PC-9 (cell line): ENCODE data around the gene FAIM2. TPM values are rescaled to one million over a fixed set of nuclear protein-coding genes. Genes with fewer than 3 reads are reported as not detected.

Experiments
- BruUV-seq: library from RNA; stranded (reverse); fragments of 400-500 nt; replicated peaks from 2 replicates; lab custom pipeline; 2021; lab: Mats Ljungman, UMichigan
- CTCF ChIA-PET: fragments of 300-600 bp; sonication (Branson Sonifier 250); formaldehyde crosslinking; loops from one replicate; lab custom pipeline; 2022; ENCODE audit warnings: antibody characterized with exemption; lab: Charles Lee
- POLR2A ChIA-PET: fragments of 300-600 bp; sonication (Branson Sonifier 250); formaldehyde crosslinking; loops from one replicate; lab custom pipeline; 2022; ENCODE audit warnings: antibody characterized with exemption; ENCODE audit not compliant: unreplicated experiment; lab: Charles Lee
- DNase-seq, 2 experiments: peaks; one replicate each; pipeline versions ENCODE4 v3.0.0 to v3.0.0-alpha.2; 2015 to 2022; ENCODE audit warnings: mixed read lengths in 1 of 2
- H2AFZ ChIP-seq: fragments of 200-600 bp; sonication (generic); 2 replicates; pipeline ENCODE4 v1.8.1; 2017; ENCODE audit warnings: antibody characterized with exemption
- H3F3A ChIP-seq: fragments of 200-600 bp; sonication (generic); 2 replicates; pipeline ENCODE4 v1.8.1; 2017; ENCODE audit warnings: antibody characterized with exemption, mild to moderate bottlenecking, low read depth; ENCODE audit not compliant: insufficient read depth
- H3K27ac ChIP-seq: fragments of 200-600 bp; sonication (generic); 2 replicates; pipeline ENCODE4 v1.6.1; 2016; ENCODE audit warnings: mixed run types
- H3K27me3 ChIP-seq: fragments of 200-600 bp; sonication (generic); 2 replicates; pipeline ENCODE4 v1.6.1; 2016; ENCODE audit warnings: low read depth, mixed run types; ENCODE audit not compliant: insufficient read depth
- H3K36me3 ChIP-seq: fragments of 200-600 bp; sonication (generic); 2 replicates; pipeline ENCODE4 v1.6.1; 2016; ENCODE audit warnings: low read depth, mixed run types
- H3K4me1 ChIP-seq: fragments of 200-600 bp; sonication (generic); replicated peaks from 2 replicates; pipeline ENCODE4 v1.6.1; 2016; ENCODE audit warnings: mixed run types; ENCODE audit not compliant: insufficient read depth
- H3K4me2 ChIP-seq: fragments of 200-600 bp; sonication (generic); 2 replicates; pipeline ENCODE4 v1.6.1; 2017; ENCODE audit warnings: mixed run types
- H3K4me3 ChIP-seq: fragments of 200-600 bp; sonication (generic); 2 replicates; pipeline ENCODE4 v1.6.1; 2016; ENCODE audit warnings: mixed run types
- H3K79me2 ChIP-seq: fragments of 200-600 bp; sonication (generic); 2 replicates; pipeline ENCODE4 v1.6.1; 2017; ENCODE audit warnings: low read depth, mixed run types
- H3K9me2 ChIP-seq: fragments of 200-600 bp; sonication (generic); 2 replicates; pipeline ENCODE4 v1.8.1; 2017; ENCODE audit warnings: mild to moderate bottlenecking; ENCODE audit not compliant: insufficient read depth
- H3K9me3 ChIP-seq: fragments of 200-600 bp; sonication (generic); 2 replicates; pipeline ENCODE4 v1.8.1; 2016; ENCODE audit warnings: low read depth; ENCODE audit not compliant: insufficient read depth
- H4K20me1 ChIP-seq: fragments of 200-600 bp; sonication (generic); 2 replicates; pipeline ENCODE4 v1.8.1; 2017; ENCODE audit not compliant: insufficient read depth
- CTCF ChIP-seq: fragments of 200-600 bp; sonication (generic); conservative IDR thresholded peaks from 2 replicates; pipeline ENCODE4 v1.6.1; 2017; ENCODE audit warnings: mixed run types, antibody characterized with exemption, mild to moderate bottlenecking, moderate library complexity
- EZH2 ChIP-seq: fragments of 200-600 bp; sonication (generic); IDR thresholded peaks from 2 replicates; pipeline ENCODE4 v1.8.0; 2017; ENCODE audit warnings: antibody characterized with exemption, low read depth
- intact Hi-C: fragments of 100-400 bp; cut with micrococcal nuclease; formaldehyde crosslinking; loops from one replicate; pipeline ENCODE4 v1.10.0; 2022; ENCODE audit not compliant: unreplicated experiment
- total RNA-seq: library from RNA; stranded (reverse); gene quantifications from 2 replicates; pipeline ENCODE4 v1.2.3, GENCODE V29; 2021

Gene FAIM2
- total RNA-seq, 1 experiment from 2014 or later = not detected

- Histone ChIP-seq H2AFZ (no peak overlapping the region), H3K9me3 (no peaks in the 10 kb centered on the region), H3K79me2 (no peaks in the 10 kb centered on the region), H3K4me2 (no peak overlapping the region), H3K36me3 (no peaks in the 10 kb centered on the region), H3K9me2 (no peaks in the 10 kb centered on the region), H4K20me1 (no peaks in the 10 kb centered on the region), H3K27me3 (no peaks in the 10 kb centered on the region), H3K27ac (no peak overlapping the region), H3K4me3 (no peak overlapping the region), H3K4me1 (no peaks in the 10 kb centered on the region), H3F3A (no peaks in the 10 kb centered on the region)
- BruUV-seq = no TSS peak
- CTCF ChIA-PET = no interaction called here
- intact Hi-C loops = loop anchor here (5.0 kb wide), 1 partner anchor 40 kb away; no protein-coding TSS in a partner anchor
- DNase-seq = no peak
- no peak for TF ChIP-seq EZH2
- POLR2A ChIA-PET = no interaction called here
Observed at GRCh38 chr12:49907352-49907751, 3.7 kb upstream of the FAIM2 start.

- no peak overlapping the region for H3K4me3 ChIP-seq
- TF ChIP-seq EZH2 = no peak
- TF ChIP-seq CTCF = no peak
- no peak overlapping the region for H2AFZ ChIP-seq
- DNase-seq = no peak
- intact Hi-C loops = loop anchor here (5.0 kb wide), 1 partner anchor 39 kb away; no protein-coding TSS in a partner anchor
- H3F3A ChIP-seq = peaks cover 4% of the 10 kb centered on the region; the same call in 1 of the 2 replicates
- no peak overlapping the region for H3K4me2 ChIP-seq
- H3K4me1 ChIP-seq = no peaks in the 10 kb centered on the region
- H3K27me3 ChIP-seq = no peaks in the 10 kb centered on the region
- no peaks in the 10 kb centered on the region for H3K9me2 ChIP-seq
- BruUV-seq = no TSS peak
- POLR2A ChIA-PET = no interaction called here
- H3K36me3 ChIP-seq = no peaks in the 10 kb centered on the region
- H4K20me1 ChIP-seq = no peaks in the 10 kb centered on the region
- no peak overlapping the region for H3K27ac ChIP-seq
- CTCF ChIA-PET = interaction anchor here (0.6 kb wide), 1 partner anchor 1105 kb away, joined by 6 read pairs; no protein-coding TSS in a partner anchor
- H3K79me2 ChIP-seq = no peaks in the 10 kb centered on the region
- H3K9me3 ChIP-seq = no peaks in the 10 kb centered on the region
Observed at GRCh38 chr12:49905718-49906314, 2.1 kb upstream of the FAIM2 start.

GRCh38 chr12:49904601-49905000 is 901 bp upstream of the FAIM2 start:
- H3K4me3 ChIP-seq = no peak overlapping the region
- no peak overlapping the region for H3K27ac ChIP-seq
- H3K79me2 ChIP-seq = no peaks in the 10 kb centered on the region
- H4K20me1 ChIP-seq = no peaks in the 10 kb centered on the region
- BruUV-seq = no TSS peak
- no peak for TF ChIP-seq EZH2
- no peak for TF ChIP-seq CTCF
- no peaks in the 10 kb centered on the region for H3K27me3 ChIP-seq
- no peaks in the 10 kb centered on the region for H3K9me3 ChIP-seq
- no peak overlapping the region for H3K4me2 ChIP-seq
- intact Hi-C loops = no loop called here
- CTCF ChIA-PET = no interaction called here
- H2AFZ ChIP-seq = no peak overlapping the region
- no peaks in the 10 kb centered on the region for H3K9me2 ChIP-seq
- H3K4me1 ChIP-seq = no peaks in the 10 kb centered on the region
- H3F3A ChIP-seq = peaks cover 4% of the 10 kb centered on the region; the same call in 1 of the 2 replicates
- H3K36me3 ChIP-seq = no peaks in the 10 kb centered on the region
- DNase-seq = no peak
- POLR2A ChIA-PET = no interaction called here
